Effector CD4-positive, alpha-beta T cell (primary cell): ENCODE measurements around the gene ITPKB.
"Not testable (repeated sequence)": the region's sequence is repeated elsewhere in the genome, so short reads cannot be mapped to it uniquely, and the experiment has no call there.

Experiments
- DNase-seq: peaks from one replicate; pipeline ENCODE4 v3.0.0-alpha.2; 2020

Gene ITPKB

GRCh38 chr1:226598955-226599354, 140.1 kb downstream of the ITPKB start:
- not testable (repeated sequence) for DNase-seq

GRCh38 chr1:226598455-226598849, 140.6 kb downstream of the ITPKB start:
- no peak for DNase-seq

GRCh38 chr1:226597616-226598454, 141.2 kb downstream of the ITPKB start:
- DNase-seq, result no peak

GRCh38 chr1:226596531-226597165, 142.4 kb downstream of the ITPKB start:
- no peak for DNase-seq

GRCh38 chr1:226593541-226593940, 145.5 kb downstream of the ITPKB start:
- no peak for DNase-seq

DNA sequence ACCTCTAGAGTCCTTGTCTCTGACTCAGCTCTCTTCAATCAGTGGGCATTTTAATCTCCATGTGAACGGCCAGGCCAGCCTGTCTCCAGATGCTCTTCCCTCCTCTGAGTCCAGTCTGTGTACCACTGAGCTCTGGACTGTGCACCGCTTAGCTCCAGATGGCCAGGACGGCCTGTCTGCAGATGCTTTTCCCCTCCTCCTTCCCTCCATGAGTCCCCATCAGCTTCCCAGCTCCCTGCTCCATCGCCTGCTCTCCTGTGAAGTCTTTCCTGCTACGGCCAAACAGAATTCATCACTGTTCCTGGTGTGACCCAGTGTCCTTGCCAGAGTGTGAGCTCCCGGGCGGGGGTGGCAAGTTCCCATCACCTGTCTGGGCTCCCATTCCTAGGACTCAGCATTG, 148.5 kb downstream of the ITPKB start:
- DNase-seq, result no peak

GRCh38 chr1:226589008-226589733, 149.9 kb downstream of the ITPKB start:
- no peak for DNase-seq

- DNase-seq, result no peak
Observed at GRCh38 chr1:226588484-226588883, 150.6 kb downstream of the ITPKB start.

GRCh38 chr1:226586650-226587422, 152.2 kb downstream of the ITPKB start:
- DNase-seq, result no peak

- DNase-seq, result no peak
Observed at GRCh38 chr1:226586116-226586515, 153.0 kb downstream of the ITPKB start.

GRCh38 chr1:226584164-226584563, 154.9 kb downstream of the ITPKB start:
- no peak for DNase-seq

- DNase-seq, result no peak
Observed at GRCh38 chr1:226582966-226583365, 156.1 kb downstream of the ITPKB start.
